Endometrial microvascular endothelial cells (primary cell): Measurements from ENCODE around the gene IYD. TPM values are rescaled to one million over a fixed set of nuclear protein-coding genes. Genes with fewer than 3 reads are reported as not detected.

ENCODE experiments used
- in situ Hi-C: cut with HindIII; loops from 2 replicates; pipeline ENCODE4 v1.10.0; 2017; ENCODE audit warnings: low sequenced_read_pairs, low pct_unique_long_range_greater_than_20kb; ENCODE audit errors: inconsistent ontology term
- total RNA-seq: library from RNA; depleted of rRNA; stranded (reverse); fragments of >200 nt; gene quantifications from one replicate; pipeline ENCODE4 v1.2.3, GENCODE V29; 2015; ENCODE audit errors: inconsistent ontology term

The IYD gene
- not detected for total RNA-seq

- in situ Hi-C loops: no loop called here
Measured at GRCh38 chr6:150368762-150369161, at the start of gene IYD. TSS of gene IYD (plus strand) at chr6:150369012. CDS start at chr6:150369032, 20 bp downstream.

GRCh38 chr6:150319924-150320323 is 48.9 kb upstream of the IYD start:
- in situ Hi-C loops: no loop called here

GRCh38 chr6:150320442-150320841 is 48.4 kb upstream of the IYD start:
- in situ Hi-C loops: no loop called here

- in situ Hi-C loops: no loop called here
Measured at GRCh38 chr6:150322466-150322871, 46.3 kb upstream of the IYD start.

- in situ Hi-C loops: no loop called here
Measured at GRCh38 chr6:150323205-150323604, 45.6 kb upstream of the IYD start.

GRCh38 chr6:150324044-150324443 is 44.8 kb upstream of the IYD start:
- in situ Hi-C loops: no loop called here

GRCh38 chr6:150325066-150325772 is 43.6 kb upstream of the IYD start:
- in situ Hi-C loops: no loop called here

- in situ Hi-C loops: no loop called here
Measured at GRCh38 chr6:150327117-150327774, 41.6 kb upstream of the IYD start.

GRCh38 chr6:150328744-150329405 is 39.9 kb upstream of the IYD start:
- in situ Hi-C loops: no loop called here

GRCh38 chr6:150331344-150331743 is 37.5 kb upstream of the IYD start:
- in situ Hi-C loops: no loop called here

- in situ Hi-C loops: no loop called here
Measured at GRCh38 chr6:150332939-150333584, 35.8 kb upstream of the IYD start.

- in situ Hi-C loops: no loop called here
Measured at GRCh38 chr6:150333585-150333941, 35.2 kb upstream of the IYD start.

- in situ Hi-C loops: no loop called here
Measured at GRCh38 chr6:150334790-150335783, 33.7 kb upstream of the IYD start.

- in situ Hi-C loops: no loop called here
Measured at GRCh38 chr6:150336299-150336698, 32.5 kb upstream of the IYD start.

- in situ Hi-C loops: no loop called here
Measured at GRCh38 chr6:150336708-150337107, 32.1 kb upstream of the IYD start.

GRCh38 chr6:150342126-150342525 is 26.7 kb upstream of the IYD start:
- in situ Hi-C loops: no loop called here

- in situ Hi-C loops: no loop called here
Measured at GRCh38 chr6:150343434-150343833, 25.4 kb upstream of the IYD start.

- in situ Hi-C loops: no loop called here
Measured at GRCh38 chr6:150345781-150346180, 23.0 kb upstream of the IYD start.

- in situ Hi-C loops: no loop called here
Measured at GRCh38 chr6:150346346-150346745, 22.5 kb upstream of the IYD start.
